Glutamatergic neuron (in vitro differentiated cells): ENCODE data around the gene DDX6. TPM values are rescaled to one million over a fixed set of nuclear protein-coding genes. Genes with fewer than 3 reads are reported as not detected.
A peak's percentile ranks its signal among the peaks of the same experiment; 100 is the strongest.

Source experiments
- DNase-seq: peaks from one replicate; pipeline ENCODE4 v3.0.0; 2022
- H3K27ac Mint-ChIP-seq: one replicate; pipeline ENCODE4 v1.8.0; 2020; ENCODE audit warnings: mild to moderate bottlenecking, mixed read lengths, inconsistent platforms; ENCODE audit not compliant: unreplicated experiment
- H3K27me3 Mint-ChIP-seq: one replicate; pipeline ENCODE4 v1.8.0; 2020; ENCODE audit warnings: mild to moderate bottlenecking, moderate library complexity, mixed read lengths, inconsistent platforms; ENCODE audit not compliant: unreplicated experiment
- H3K36me3 Mint-ChIP-seq: one replicate; pipeline ENCODE4 v1.8.0; 2020; ENCODE audit warnings: mild to moderate bottlenecking, mixed read lengths, inconsistent platforms; ENCODE audit not compliant: unreplicated experiment
- H3K4me1 Mint-ChIP-seq: one replicate; pipeline ENCODE4 v1.8.0; 2020; ENCODE audit warnings: mild to moderate bottlenecking, low read depth, mixed read lengths, inconsistent platforms; ENCODE audit not compliant: unreplicated experiment
- H3K4me3 Mint-ChIP-seq: one replicate; pipeline ENCODE4 v1.8.0; 2020; ENCODE audit warnings: mild to moderate bottlenecking, mixed read lengths, inconsistent platforms; ENCODE audit not compliant: unreplicated experiment
- H3K9me3 Mint-ChIP-seq: one replicate; pipeline ENCODE4 v1.8.0; 2020; ENCODE audit warnings: mild to moderate bottlenecking, moderate library complexity, mixed read lengths, inconsistent platforms; ENCODE audit not compliant: unreplicated experiment
- CTCF ChIP-seq: fragments of 200-600 bp; sonication (generic); IDR thresholded peaks from one replicate; pipeline ENCODE4 v1.5.0; 2021; ENCODE audit not compliant: partially characterized antibody, unreplicated experiment
- total RNA-seq: library from RNA; stranded (reverse); fragmentation: NEBNext Ultra II Directional; extraction: Animal tissue kit (Norgen Biotek cat#: 25700); gene quantifications from one replicate; pipeline ENCODE4 v1.2.1, GENCODE V29; 2021; ENCODE audit not compliant: unreplicated experiment

The DDX6 gene
- total RNA-seq, 1 donor from 2014 or later = 188 TPM

GRCh38 chr11:118804094-118804493 lies 13.1 kb upstream of the DDX6 start:
- no peaks in the 10 kb centered on the region for H3K9me3 Mint-ChIP-seq
- no peak overlapping the region for H3K4me3 Mint-ChIP-seq
- peaks cover 6% of the 10 kb centered on the region for H3K36me3 Mint-ChIP-seq
- no peak overlapping the region for H3K27ac Mint-ChIP-seq
- H3K4me1 Mint-ChIP-seq = no peaks in the 10 kb centered on the region
- H3K27me3 Mint-ChIP-seq = peaks cover 3% of the 10 kb centered on the region
- no peak for TF ChIP-seq CTCF
- DNase-seq = no peak

- H3K27me3 Mint-ChIP-seq = peaks cover 3% of the 10 kb centered on the region
- H3K4me1 Mint-ChIP-seq = peaks cover 1% of the 10 kb centered on the region
- no peaks in the 10 kb centered on the region for H3K36me3 Mint-ChIP-seq
- DNase-seq = no peak
- no peak overlapping the region for H3K27ac Mint-ChIP-seq
- H3K4me3 Mint-ChIP-seq = no peak overlapping the region
- TF ChIP-seq CTCF = no peak
- no peaks in the 10 kb centered on the region for H3K9me3 Mint-ChIP-seq
Measured at GRCh38 chr11:118799372-118799771, 8.4 kb upstream of the DDX6 start.

DNA sequence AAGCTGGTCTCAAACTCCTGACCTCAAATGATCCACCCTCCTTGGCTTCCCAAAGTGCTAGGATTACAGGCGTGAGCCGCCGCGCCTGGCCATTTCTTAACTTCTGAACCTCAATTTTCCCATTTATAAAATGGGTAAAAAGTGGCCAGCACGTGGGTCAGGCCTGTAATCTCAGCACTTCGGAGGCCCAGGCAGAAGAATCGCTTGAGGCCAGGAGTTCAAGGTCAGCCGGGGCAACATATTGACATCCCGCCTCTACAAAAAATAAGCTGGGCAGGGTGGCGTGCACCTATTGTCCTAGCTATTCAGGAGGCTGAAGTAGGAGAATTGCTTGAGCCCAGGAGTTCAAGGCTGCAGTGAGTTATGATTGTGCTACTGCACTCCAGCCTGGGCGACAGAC lies 6.5 kb upstream of the DDX6 start:
- H3K4me3 Mint-ChIP-seq = no peak overlapping the region
- H3K36me3 Mint-ChIP-seq = no peaks in the 10 kb centered on the region
- H3K27ac Mint-ChIP-seq = no peak overlapping the region
- no peaks in the 10 kb centered on the region for H3K9me3 Mint-ChIP-seq
- no peak for TF ChIP-seq CTCF
- no peak for DNase-seq
- H3K4me1 Mint-ChIP-seq = peaks cover 3% of the 10 kb centered on the region
- no peaks in the 10 kb centered on the region for H3K27me3 Mint-ChIP-seq

GRCh38 chr11:118792570-118793124 lies 1.7 kb upstream of the DDX6 start:
- no peak for TF ChIP-seq CTCF
- peak; percentile 38 for DNase-seq
- peaks cover 7% of the 10 kb centered on the region for H3K4me1 Mint-ChIP-seq
- H3K36me3 Mint-ChIP-seq = no peaks in the 10 kb centered on the region
- peak overlapping the region; percentile 100 for H3K27ac Mint-ChIP-seq
- peaks cover 10% of the 10 kb centered on the region for H3K9me3 Mint-ChIP-seq
- peaks cover 5% of the 10 kb centered on the region for H3K27me3 Mint-ChIP-seq
- peak overlapping the region; percentile 89 for H3K4me3 Mint-ChIP-seq

- Mint-ChIP-seq H3K36me3 (no peaks in the 10 kb centered on the region), H3K4me1 (peaks cover 7% of the 10 kb centered on the region), H3K9me3 (peaks cover 10% of the 10 kb centered on the region), H3K4me3 (peak overlapping the region; percentile 89), H3K27ac (peak overlapping the region; percentile 100), H3K27me3 (peaks cover 5% of the 10 kb centered on the region)
- peak; percentile 42 for DNase-seq
- TF ChIP-seq CTCF = no peak
Measured at GRCh38 chr11:118791961-118792569, 1.1 kb upstream of the DDX6 start.
